NCI-H748 (cell line): Measurements from ENCODE around the gene COX7B2.

ENCODE experiments used
- DNase-seq: peaks from one replicate; lab custom pipeline; 2025; ENCODE audit not compliant: unreplicated experiment; lab: John Stamatoyannopoulos, UW

The COX7B2 gene

DNA sequence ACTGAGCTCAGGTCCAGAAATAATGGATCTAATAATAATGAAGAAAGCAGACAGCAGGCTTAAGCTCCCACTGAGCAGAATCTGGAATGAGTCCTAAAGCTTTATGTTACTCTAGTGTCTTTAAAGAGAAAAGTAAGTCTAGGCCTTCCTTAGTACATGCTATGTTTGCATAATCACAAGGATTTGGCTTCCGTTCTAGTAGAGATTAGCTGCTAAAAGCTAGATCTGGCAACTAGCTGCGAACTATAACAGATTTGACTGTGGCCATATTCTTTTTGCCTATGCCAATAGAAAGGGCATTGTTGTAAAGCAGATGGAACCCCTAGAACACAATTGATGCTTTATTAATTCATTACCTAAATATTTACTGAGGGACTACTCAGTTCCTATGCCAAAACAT is 19.0 kb downstream of the COX7B2 start:
- peak; percentile 19 for DNase-seq

- peak; percentile 67 for DNase-seq
Observed at GRCh38 chr4:46889410-46889809, 19.6 kb downstream of the COX7B2 start.

- DNase-seq, result peak; percentile 1
Observed at GRCh38 chr4:46886711-46887110, 22.3 kb downstream of the COX7B2 start.

- no peak for DNase-seq
Observed at GRCh38 chr4:46878641-46879040, 30.4 kb downstream of the COX7B2 start.

DNA sequence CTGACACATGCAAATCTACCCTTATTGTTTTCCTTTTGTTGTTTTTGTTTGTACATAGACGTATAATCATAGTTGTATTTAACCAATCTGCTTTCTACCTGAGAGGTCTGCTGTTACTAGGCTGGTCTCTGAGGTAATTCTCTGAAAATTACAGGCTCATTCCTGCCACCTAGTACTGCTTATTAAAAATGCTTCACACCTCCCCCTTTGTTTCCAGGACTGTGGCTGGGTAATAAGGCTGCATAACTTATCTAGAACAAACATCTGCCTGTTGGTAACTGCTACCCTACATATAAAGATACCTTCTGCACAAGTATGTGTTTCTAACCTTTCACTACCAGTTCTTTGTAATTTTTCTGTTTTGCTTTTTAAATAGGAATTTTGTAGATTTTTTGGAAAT is 34.2 kb downstream of the COX7B2 start:
- DNase-seq, result no peak

DNA sequence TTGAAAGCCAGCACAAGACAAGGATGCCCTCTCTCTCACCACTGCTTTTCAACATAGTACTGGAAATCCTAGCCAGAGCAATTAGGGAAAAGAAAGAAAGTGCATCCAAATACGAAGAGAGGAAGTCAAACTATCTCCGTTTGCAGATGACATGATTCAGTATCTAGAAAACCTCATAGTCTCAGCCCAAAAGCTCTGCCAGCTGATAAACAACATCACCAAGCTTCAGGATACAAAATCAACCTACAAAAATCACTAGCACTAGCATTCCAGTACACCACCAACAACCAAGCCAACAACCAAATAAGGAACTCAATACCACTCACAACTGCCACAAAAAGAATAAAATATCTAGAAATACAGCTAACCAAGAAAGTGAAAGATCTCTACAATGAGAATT is 38.6 kb downstream of the COX7B2 start:
- DNase-seq, result no peak

DNA sequence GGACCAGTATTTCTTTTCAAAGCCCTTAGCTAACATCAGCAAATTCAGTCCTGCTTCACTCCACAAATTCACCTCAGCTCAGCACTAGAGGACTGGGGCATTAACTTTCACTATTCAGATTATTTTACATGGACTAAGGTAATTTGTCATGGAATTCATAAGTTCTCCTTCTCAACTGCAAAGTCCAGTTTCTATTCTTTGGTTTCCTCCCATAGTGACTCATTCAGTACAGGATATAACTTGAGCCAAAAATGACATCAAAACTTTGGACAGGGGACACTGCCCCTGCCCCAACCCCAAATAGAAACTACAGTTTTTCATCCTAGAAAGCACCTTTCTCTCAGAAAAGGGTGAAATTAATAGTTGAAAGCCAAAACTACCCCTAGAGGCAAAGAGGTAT is 52.7 kb downstream of the COX7B2 start:
- no peak for DNase-seq

- DNase-seq, result no peak
Observed at GRCh38 chr4:46852800-46853199, 56.2 kb downstream of the COX7B2 start.

- no peak for DNase-seq
Observed at GRCh38 chr4:46850026-46850425, 59.0 kb downstream of the COX7B2 start.

DNA sequence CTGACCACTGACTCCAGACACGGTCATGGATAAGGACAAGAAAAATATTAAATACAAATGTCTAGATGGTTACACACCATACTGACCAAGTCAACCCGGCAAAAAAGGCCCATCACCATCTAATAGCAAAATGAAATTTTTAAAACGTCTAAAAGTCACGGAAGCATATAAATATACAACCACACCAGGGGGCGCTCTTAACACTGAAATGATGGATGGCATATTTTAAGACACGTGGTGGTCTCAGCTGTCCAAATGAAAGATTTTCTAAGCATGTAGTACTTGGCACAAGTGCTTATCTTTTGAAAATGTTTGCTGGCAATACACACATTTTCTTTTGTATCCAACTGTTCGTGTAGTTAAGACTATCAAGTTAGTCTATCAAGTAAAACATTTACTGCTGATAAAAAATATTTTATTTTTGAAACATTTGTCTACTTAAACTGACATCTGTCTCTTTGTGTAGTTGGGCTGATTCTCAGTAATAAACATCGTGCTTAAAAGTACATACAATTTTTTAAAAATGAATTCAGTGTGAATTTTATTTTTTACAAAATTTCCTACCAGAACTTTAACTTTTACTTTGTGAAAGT is 64.6 kb downstream of the COX7B2 start:
- peak; percentile 57 for DNase-seq

GRCh38 chr4:46839128-46839527 is 69.9 kb downstream of the COX7B2 start:
- peak; percentile 81 for DNase-seq

DNA sequence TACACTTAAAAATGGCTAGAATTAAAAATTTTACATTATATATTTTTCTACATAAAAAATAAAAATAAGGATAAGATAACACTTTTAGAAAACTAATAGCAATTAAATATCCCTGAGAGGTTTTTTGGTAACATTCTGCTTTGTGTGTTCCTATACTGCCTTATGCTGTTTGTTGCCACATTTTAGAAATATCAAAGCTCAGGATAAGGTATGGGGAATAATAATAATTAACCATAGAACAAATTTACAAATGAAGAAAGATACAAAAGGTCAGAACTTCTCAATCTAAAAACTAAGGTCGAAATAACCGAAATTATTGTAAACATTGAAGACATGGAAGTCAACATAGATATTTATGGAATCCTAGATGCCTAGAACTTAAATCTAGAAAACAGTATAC is 71.4 kb downstream of the COX7B2 start:
- DNase-seq, result no peak

DNA sequence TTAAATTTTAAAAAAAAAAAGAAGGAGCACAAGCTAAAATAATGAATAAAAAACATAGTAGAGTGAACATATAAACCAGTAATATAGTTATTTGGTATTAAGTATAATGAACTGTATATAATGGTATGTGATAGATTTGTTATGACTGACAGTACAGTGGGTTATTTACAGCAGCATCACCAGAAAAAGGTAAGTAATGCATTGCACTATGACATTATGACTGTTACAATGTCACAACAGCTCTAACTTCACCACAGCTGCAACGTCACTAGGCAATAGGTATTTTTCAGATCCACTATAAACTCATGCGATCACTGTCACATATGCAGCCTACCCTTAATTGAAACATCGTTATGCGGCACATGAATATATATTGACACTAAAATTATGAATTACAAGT is 72.5 kb downstream of the COX7B2 start:
- DNase-seq, result no peak

GRCh38 chr4:46830971-46831454 is 78.0 kb downstream of the COX7B2 start:
- DNase-seq, result no peak

GRCh38 chr4:46820154-46820553 is 88.9 kb downstream of the COX7B2 start:
- DNase-seq, result no peak

GRCh38 chr4:46819095-46819494 is 90.0 kb downstream of the COX7B2 start:
- no peak for DNase-seq

DNA sequence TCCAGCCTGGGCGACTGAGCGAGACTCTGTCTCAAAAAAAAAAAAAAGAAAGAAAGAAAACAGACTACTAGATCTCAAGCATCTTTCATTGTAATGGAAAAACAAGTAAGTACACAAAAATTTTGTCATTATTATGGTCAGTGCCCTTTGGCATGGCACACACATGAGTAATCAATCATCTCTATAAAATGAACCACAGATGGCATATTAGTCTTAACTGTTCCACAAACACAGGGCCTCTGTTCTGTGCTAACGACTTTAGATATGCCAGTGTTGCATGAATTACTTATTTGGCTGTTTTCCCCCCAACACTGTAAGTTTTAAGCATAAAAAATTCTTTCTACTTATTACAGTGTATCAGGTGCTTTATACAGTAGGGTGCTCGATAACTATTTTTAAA is 90.4 kb downstream of the COX7B2 start:
- DNase-seq, result no peak

- DNase-seq, result no peak
Observed at GRCh38 chr4:46817806-46818205, 91.2 kb downstream of the COX7B2 start.

DNA sequence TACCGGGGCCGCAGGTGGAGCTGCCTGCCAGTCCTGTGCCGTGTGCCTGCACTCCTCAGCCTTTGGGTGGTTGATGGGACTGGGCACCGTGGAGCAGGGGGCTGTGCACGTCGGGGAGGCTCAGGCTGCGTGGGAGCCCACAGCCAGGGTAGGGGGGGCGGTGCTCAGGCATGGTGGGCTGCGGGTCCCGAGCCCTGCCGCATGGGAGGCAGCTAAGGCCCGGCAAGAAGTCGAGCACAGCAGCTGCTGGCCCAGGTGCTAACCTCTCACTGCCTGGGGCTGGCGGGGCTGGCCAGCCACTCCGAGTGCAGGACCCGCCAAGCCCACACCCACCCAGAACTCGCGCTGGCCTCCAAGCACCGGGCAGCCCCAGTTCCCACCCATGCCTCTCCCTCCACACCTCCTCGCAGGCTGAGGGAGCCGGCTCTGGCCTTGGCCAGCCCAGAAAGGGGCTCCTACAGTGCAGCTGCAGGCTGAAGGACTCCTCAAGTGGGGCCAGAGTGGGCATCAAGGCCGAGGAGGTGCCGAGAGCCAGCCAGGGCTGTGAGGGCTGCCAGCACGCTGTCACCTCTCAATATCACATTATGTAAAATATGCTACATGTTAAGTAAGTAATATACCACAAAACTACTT is 104.1 kb downstream of the COX7B2 start:
- DNase-seq, result no peak

GRCh38 chr4:46793036-46793435 is 116.0 kb downstream of the COX7B2 start:
- no peak for DNase-seq

DNA sequence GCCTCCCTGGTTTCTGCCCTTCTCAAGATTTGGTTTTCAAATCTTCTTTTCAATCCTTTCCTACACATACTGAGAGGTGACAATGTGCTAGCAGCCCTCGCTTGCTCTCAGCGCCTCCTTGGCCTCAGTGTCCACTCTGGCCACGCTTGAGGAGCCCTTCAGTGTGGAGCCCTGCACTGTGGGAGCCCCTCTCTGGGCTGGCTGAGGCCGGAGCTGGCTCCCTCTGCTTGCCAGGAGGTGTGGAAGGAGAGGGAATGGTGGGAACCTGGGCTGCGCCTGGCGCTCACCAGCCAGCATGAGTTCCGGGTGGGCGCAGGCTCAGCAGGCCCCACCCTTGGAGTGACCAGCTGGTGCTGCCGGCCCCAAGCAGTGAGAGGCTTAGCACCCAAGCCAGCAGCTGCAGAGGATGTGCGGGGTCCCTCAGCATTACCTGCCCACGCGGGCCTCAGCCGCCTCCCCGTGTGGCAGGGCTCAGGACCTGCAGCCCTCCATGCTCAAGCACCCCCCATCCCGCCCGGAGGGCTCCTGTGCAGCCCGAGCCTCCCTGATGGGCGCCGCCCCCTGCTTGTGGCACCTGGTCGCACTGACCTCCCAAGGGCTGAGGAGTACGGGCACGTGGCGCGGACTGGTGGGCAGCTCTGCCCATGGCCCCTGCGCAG is 127.5 kb downstream of the COX7B2 start:
- no peak for DNase-seq

DNA sequence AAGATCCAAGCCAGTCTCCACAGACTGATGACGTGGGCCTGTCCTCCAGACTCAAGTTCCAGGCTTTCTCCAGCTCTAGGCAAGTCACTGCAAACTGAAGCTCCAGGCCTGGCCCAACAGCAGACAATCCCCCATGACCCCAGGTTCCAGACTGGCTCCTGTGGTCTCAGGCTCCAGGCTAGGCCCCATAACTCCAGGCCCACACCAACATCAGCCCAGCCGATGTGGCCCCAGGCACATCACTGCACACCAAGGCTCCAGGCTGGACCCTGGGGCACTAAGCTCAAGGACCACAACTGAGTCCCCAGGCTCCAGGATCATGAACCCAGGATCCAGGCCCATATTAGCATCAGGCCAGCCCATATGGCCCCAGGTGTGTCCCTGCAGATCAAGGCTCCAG is 143.6 kb downstream of the COX7B2 start:
- DNase-seq, result no peak
